GM12874 (cell line): ENCODE data around the gene STARD10.
A peak's percentile ranks its signal among the peaks of the same experiment; 100 is the strongest.

ENCODE experiments used
- TF ChIP-seq, protein P1 (sequence below): IDR thresholded peaks from 2 replicates; pipeline ENCODE4 v1.5.1; 2011; ENCODE audit warnings: low read depth, mild to moderate bottlenecking, control low read depth, low read length, moderate library complexity; ENCODE audit not compliant: insufficient read depth

The STARD10 gene

DNA sequence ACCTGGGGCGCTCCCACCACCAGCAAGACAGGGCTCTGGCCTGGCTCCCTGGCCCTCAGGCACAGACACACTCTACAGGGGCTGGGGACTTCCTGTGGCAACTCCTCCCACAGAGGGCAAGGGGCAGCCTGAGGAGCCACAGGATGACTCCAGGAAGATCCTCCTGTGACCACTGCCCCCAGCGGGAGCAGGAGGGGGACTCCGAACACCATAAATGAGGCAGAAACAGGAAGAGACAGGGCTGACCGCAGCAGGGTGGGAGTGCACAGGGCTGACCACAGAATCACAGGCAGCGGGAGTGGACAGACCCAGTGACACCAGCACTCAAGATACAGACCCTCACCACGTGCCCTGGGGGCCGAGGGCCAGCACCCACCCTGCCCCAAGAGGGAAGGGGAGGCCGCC is 52.4 kb downstream of the STARD10 start:
- TF ChIP-seq, protein P1, sequence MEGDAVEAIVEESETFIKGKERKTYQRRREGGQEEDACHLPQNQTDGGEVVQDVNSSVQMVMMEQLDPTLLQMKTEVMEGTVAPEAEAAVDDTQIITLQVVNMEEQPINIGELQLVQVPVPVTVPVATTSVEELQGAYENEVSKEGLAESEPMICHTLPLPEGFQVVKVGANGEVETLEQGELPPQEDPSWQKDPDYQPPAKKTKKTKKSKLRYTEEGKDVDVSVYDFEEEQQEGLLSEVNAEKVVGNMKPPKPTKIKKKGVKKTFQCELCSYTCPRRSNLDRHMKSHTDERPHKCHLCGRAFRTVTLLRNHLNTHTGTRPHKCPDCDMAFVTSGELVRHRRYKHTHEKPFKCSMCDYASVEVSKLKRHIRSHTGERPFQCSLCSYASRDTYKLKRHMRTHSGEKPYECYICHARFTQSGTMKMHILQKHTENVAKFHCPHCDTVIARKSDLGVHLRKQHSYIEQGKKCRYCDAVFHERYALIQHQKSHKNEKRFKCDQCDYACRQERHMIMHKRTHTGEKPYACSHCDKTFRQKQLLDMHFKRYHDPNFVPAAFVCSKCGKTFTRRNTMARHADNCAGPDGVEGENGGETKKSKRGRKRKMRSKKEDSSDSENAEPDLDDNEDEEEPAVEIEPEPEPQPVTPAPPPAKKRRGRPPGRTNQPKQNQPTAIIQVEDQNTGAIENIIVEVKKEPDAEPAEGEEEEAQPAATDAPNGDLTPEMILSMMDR: 0 out of 2 replicates have a peak, but pooled peaks have one; percentile 7

DNA sequence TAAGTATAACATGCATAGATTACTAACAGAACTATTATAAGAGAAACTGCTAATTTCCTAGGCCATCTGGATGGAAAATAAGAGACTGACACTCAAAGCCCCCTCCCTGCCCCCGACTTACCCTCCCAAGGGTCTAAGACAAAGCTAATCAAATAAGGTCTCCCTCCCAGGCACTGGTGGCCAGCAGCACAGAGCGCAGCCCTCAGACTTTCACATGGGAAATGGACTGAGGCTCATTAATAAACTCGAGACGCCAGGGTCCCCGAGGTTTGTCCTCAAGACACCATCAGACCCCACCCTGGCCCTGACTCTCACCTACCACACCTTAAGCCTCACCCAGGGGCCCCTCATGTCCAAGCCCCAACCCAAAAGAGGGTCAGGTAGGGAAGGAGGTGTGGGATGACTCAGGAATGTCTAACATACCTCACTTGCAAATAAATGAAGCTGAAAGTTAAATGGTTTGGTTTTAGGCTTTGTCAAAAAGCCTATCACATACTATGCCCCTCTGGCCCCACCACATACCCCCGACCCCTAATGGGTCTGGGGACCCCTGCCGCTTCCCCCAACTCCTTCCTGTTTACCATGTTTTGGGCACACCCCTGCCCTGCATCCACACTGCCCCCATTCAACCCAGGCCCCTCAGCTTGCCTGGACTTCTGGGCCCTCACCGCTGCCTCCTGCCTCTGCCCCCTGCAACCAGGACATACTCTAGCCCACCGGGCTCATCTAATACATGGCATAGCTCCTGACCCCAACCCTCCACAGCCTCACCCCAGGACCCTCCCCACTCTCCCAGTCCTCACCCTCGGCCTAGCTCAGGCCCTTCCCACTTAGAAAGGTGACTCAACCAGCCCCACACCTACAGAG is 53.1 kb downstream of the STARD10 start:
- TF ChIP-seq, protein P1: no peak

DNA sequence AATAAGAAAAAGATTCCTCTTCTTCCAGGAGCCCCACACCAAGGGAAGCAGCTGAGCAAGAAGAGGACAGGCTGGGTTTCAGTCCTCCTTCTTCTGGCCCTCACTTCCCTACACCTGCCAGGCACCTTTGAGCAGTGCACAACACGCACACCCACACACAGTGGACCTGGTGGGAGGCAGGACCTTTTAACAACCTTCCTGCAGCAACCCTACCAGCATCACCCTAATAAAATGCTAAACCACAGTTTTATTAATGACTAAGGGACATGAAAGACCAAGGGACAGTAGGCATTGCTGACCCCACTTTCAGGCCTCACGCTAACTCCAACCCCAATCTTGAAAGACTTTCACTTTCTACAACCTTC is 53.8 kb downstream of the STARD10 start:
- TF ChIP-seq, protein P1: no peak

DNA sequence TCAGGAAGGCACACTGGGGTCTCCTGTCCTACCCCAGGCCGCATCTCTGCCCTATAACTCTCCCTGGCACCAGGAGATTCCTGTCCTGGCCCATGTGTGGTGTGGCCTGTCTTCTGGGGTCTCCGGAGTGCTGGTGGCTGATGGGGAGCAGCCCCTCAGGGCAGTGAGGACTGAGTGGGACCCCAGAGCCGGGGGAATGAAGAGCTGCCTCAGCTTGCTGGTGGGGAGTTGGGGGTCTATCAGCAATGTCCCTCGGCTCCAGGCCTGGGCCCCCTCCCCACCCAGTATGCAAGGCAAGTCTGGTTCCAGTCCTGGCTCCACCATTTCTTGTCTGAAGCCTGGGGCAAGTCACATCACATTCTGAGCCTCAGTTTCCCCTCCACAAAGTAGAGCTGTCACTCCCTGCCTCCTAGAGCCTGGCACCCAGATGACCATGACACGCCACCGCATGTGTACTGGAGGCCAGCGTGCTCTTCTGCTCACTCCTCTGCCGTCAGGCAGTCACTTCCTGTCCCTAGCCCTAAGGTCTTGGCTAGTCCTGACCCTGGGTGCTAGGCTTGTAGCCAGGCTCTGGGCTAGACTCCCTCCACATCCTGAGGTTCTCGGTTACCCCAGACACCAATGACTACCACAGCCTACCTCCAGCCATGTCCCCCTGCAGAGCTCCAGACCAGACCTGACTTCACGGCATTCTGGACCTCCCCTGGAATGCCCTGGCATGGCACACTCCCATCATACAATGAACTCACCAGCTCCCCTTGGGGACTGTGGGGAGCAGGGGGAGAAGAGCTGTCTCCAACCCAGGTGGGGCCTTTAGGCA is 54.4 kb downstream of the STARD10 start:
- TF ChIP-seq, protein P1: no peak

DNA sequence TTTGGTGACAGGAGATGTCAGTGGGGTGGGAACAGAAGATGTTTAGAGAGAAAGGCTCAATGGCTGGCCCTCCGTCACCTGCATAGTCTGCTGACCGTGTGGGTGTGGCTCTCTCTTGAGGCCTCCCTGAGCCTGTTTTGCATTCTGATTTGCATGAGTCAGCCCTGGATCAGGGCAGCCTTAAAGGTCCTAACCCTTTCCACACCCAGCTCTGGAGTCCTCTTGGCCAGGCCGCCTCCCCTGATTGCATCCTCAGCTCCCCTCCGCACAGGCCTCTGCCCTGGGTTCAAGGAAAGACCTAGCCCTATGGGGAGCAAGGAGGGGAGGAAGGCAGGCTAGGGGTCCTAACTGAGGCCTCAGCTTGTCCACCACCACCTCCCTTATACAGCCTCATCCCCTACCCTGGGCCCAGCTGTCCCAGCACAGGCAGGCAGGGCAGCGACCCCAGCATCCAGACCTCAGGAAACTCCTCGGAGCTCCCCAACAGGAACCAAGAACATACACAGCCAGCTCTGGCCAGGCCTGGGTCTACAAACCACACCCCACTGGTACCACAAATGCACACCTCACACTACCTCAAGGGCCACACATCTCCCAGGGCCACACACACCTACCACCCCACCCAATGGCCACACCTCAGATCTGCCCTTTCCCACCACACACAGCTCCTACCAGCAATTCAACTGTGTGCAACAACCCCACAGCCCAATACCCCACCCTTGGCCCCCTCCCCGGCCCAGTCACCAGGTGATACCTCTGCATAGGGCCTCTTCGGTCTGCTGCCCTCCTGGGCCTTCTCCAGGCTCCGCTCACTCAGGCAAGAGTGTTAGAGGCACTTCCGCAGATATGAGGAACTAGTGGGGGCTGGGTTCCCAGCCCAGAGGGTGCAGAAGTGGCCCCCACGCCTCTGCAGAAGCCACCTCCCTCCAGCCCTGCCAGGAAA is 55.4 kb downstream of the STARD10 start:
- TF ChIP-seq, protein P1: no peak

DNA sequence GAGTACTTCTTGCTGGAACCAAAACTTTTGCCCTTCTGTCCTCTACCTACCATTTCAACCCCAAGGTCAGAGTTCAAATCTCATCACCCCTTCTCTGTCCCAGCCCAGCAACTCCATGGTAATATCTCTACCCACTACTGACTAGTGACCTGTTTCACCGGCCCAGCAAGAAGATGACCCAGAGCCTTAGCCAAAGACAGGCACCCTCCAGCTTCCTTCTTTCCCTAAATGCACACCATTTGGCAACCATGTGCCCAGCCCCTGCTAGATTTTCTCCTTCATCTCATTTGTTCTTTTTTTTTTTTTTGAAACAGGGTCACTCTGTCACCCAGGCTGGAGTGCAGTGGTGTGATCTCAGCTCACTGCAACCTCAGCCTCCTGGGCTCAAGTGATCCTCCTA is 56.5 kb downstream of the STARD10 start:
- TF ChIP-seq, protein P1: no peak
